Loucy (cell line): Measurements from ENCODE around the gene HNF1B.

Experiments used
- H2AFZ ChIP-seq: fragments of 200-600 bp; sonication (generic); 2 replicates; pipeline ENCODE4 v1.6.0; 2016; ENCODE audit warnings: antibody characterized with exemption, mild to moderate bottlenecking, low read length, moderate library complexity
- H3F3A ChIP-seq: fragments of 200-600 bp; 2 replicates; pipeline ENCODE4 v1.6.0; 2016; ENCODE audit warnings: antibody characterized with exemption, low read depth, mild to moderate bottlenecking
- H3K27me3 ChIP-seq: fragments of 200-600 bp; sonication (generic); 2 replicates; pipeline ENCODE4 v1.6.1; 2014; ENCODE audit warnings: low read length, mild to moderate bottlenecking; ENCODE audit not compliant: insufficient read depth, poor library complexity, severe bottlenecking
- H3K36me3 ChIP-seq: fragments of 200-600 bp; sonication (generic); 2 replicates; pipeline ENCODE4 v1.6.1; 2016; ENCODE audit warnings: low read length; ENCODE audit not compliant: insufficient read depth
- H3K4me1 ChIP-seq: fragments of 200-600 bp; sonication (generic); 2 replicates; pipeline ENCODE4 v1.5.1; 2014; ENCODE audit warnings: low read length, mild to moderate bottlenecking; ENCODE audit not compliant: insufficient read depth, poor library complexity, severe bottlenecking
- H3K4me2 ChIP-seq: fragments of 200-600 bp; sonication (generic); 2 replicates; pipeline ENCODE4 v1.6.0; 2014; ENCODE audit warnings: antibody characterized with exemption, low read length, low read depth, mild to moderate bottlenecking; ENCODE audit not compliant: poor library complexity, severe bottlenecking
- H3K4me3 ChIP-seq: fragments of 200-600 bp; sonication (generic); 2 replicates; pipeline ENCODE4 v1.5.1; 2014; ENCODE audit warnings: low read length, mild to moderate bottlenecking, mixed read lengths; ENCODE audit not compliant: poor library complexity, severe bottlenecking
- H3K79me2 ChIP-seq: fragments of 200-600 bp; sonication (generic); 2 replicates; pipeline ENCODE4 v1.6.1; 2014; ENCODE audit warnings: low read length; ENCODE audit not compliant: insufficient read depth
- H3K9ac ChIP-seq: fragments of 200-600 bp; sonication (generic); 2 replicates; pipeline ENCODE4 v1.6.0; 2014; ENCODE audit warnings: mild to moderate bottlenecking, low read depth, low read length, moderate library complexity; ENCODE audit not compliant: poor library complexity, severe bottlenecking
- H3K9me2 ChIP-seq: fragments of 200-600 bp; sonication (generic); replicated peaks from 2 replicates; pipeline ENCODE4 v1.6.1; 2016; ENCODE audit warnings: low read depth, low read length, mixed read lengths
- H3K9me3 ChIP-seq: fragments of 200-600 bp; sonication (generic); 2 replicates; pipeline ENCODE4 v1.6.1; 2014; ENCODE audit warnings: mild to moderate bottlenecking, antibody characterized with exemption, low read length, low read depth; ENCODE audit not compliant: insufficient read depth
- H4K20me1 ChIP-seq: fragments of 200-600 bp; sonication (generic); 2 replicates; pipeline ENCODE4 v1.6.0; 2014; ENCODE audit warnings: antibody characterized with exemption, low read length, mild to moderate bottlenecking; ENCODE audit not compliant: insufficient read depth, poor library complexity, severe bottlenecking
- EZH2phosphoT487 ChIP-seq: fragments of 200-600 bp; IDR thresholded peaks from 2 replicates; pipeline ENCODE4 v1.6.1; 2018; ENCODE audit warnings: antibody characterized with exemption, mild to moderate bottlenecking, moderate library complexity, borderline replicate concordance
- TF ChIP-seq, protein P1 (sequence below): fragments of 200-600 bp; sonication (generic); conservative IDR thresholded peaks from 2 replicates; pipeline ENCODE4 v1.5.1; 2014; ENCODE audit warnings: mild to moderate bottlenecking, antibody characterized with exemption, low read length

The HNF1B gene

DNA sequence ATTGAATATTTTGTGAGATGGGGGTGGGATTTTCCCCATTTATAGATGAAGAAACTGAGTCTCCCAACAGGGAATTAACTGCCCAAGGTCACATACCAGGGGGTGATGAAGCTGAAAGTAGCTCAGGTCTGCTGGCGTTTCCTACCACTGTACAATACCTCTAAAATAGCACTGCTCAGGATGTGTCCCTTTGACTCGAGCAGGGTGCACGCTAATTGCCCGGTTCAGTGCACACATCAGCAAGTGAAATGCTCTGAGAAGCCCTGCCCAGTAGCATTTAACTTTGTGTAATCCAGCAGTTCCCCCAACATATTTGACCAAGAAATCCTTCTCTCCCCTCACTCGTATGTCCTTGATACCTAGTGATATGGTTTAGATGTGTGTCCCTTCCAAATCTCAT lies 51.5 kb downstream of the HNF1B start:
- no peak overlapping the region for H2AFZ ChIP-seq
- H3F3A ChIP-seq: no peaks in the 10 kb centered on the region
- H4K20me1 ChIP-seq: no peaks in the 10 kb centered on the region
- H3K9me2 ChIP-seq: no peaks in the 10 kb centered on the region
- H3K4me2 ChIP-seq: no peak overlapping the region
- no peak overlapping the region for H3K4me3 ChIP-seq
- H3K36me3 ChIP-seq: no peaks in the 10 kb centered on the region
- H3K79me2 ChIP-seq: no peaks in the 10 kb centered on the region
- peaks cover 5% of the 10 kb centered on the region for H3K4me1 ChIP-seq
- H3K9ac ChIP-seq: no peak overlapping the region
- H3K9me3 ChIP-seq: no peaks in the 10 kb centered on the region
- no peak for TF ChIP-seq EZH2phosphoT487
- TF ChIP-seq, protein P1, sequence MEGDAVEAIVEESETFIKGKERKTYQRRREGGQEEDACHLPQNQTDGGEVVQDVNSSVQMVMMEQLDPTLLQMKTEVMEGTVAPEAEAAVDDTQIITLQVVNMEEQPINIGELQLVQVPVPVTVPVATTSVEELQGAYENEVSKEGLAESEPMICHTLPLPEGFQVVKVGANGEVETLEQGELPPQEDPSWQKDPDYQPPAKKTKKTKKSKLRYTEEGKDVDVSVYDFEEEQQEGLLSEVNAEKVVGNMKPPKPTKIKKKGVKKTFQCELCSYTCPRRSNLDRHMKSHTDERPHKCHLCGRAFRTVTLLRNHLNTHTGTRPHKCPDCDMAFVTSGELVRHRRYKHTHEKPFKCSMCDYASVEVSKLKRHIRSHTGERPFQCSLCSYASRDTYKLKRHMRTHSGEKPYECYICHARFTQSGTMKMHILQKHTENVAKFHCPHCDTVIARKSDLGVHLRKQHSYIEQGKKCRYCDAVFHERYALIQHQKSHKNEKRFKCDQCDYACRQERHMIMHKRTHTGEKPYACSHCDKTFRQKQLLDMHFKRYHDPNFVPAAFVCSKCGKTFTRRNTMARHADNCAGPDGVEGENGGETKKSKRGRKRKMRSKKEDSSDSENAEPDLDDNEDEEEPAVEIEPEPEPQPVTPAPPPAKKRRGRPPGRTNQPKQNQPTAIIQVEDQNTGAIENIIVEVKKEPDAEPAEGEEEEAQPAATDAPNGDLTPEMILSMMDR: no peak
- H3K27me3 ChIP-seq: no peaks in the 10 kb centered on the region

DNA sequence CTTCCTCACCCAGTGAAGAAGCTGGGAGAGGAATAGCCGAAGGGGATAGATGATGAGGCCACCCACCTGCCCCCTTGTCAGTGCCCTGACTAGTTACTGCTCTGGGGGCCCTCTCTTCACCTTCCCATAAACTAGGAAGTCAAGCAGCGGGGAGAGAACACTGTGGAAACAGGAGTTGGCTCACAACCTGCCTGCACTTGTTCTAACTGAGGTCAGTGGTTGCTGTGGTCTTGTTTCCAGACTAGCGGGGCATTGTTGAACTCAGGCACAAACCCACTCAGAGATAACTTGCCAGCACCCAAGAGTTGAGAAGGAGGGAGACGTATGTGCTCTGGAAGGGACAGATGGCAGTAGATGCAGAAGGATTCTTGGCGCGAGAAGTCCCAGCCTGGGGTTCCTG lies 53.1 kb downstream of the HNF1B start:
- Histone ChIP-seq H3K79me2 (no peaks in the 10 kb centered on the region), H3K9ac (no peak overlapping the region), H3K9me2 (no peaks in the 10 kb centered on the region), H4K20me1 (no peaks in the 10 kb centered on the region), H2AFZ (no peak overlapping the region), H3F3A (no peaks in the 10 kb centered on the region), H3K4me1 (peaks cover 4% of the 10 kb centered on the region), H3K36me3 (no peaks in the 10 kb centered on the region), H3K4me3 (no peak overlapping the region), H3K4me2 (no peak overlapping the region), H3K27me3 (no peaks in the 10 kb centered on the region), H3K9me3 (no peaks in the 10 kb centered on the region)
- TF ChIP-seq, protein P1: no peak
- no peak for TF ChIP-seq EZH2phosphoT487

- Histone ChIP-seq H3K4me1 (no peaks in the 10 kb centered on the region), H3K79me2 (no peaks in the 10 kb centered on the region), H2AFZ (no peak overlapping the region), H4K20me1 (no peaks in the 10 kb centered on the region), H3F3A (no peaks in the 10 kb centered on the region), H3K9ac (no peak overlapping the region), H3K9me3 (no peaks in the 10 kb centered on the region), H3K9me2 (no peaks in the 10 kb centered on the region), H3K36me3 (no peaks in the 10 kb centered on the region), H3K4me2 (no peak overlapping the region), H3K27me3 (no peaks in the 10 kb centered on the region), H3K4me3 (no peak overlapping the region)
- TF ChIP-seq EZH2phosphoT487: no peak
- TF ChIP-seq, protein P1: no peak
Measured at GRCh38 chr17:37689317-37689716, 55.5 kb downstream of the HNF1B start.
